Tibial nerve (tissue), 3 donors: Measurements from ENCODE around the gene ING2.

ENCODE experiments used
- POLR2A ChIP-seq, 2 donors: fragments of 450-650 bp; IDR thresholded peaks; one replicate each; pipeline ENCODE4 v1.6.1; 2017; ENCODE audit warnings: antibody characterized with exemption in 2 of 2, mild to moderate bottlenecking in 2 of 2, moderate library complexity in 2 of 2
- TF ChIP-seq, protein P1 (sequence below), 5 experiments: fragments of 200-600 bp in 3 of 5; fragments of 450-650 bp in 2 of 5; sonication (generic) in 3 of 5; IDR thresholded peaks; one replicate each; pipeline ENCODE4 v1.5.1; 2016 to 2019; ENCODE audit warnings: antibody characterized with exemption in 5 of 5, mild to moderate bottlenecking in 3 of 5, moderate library complexity in 2 of 5

DNA sequence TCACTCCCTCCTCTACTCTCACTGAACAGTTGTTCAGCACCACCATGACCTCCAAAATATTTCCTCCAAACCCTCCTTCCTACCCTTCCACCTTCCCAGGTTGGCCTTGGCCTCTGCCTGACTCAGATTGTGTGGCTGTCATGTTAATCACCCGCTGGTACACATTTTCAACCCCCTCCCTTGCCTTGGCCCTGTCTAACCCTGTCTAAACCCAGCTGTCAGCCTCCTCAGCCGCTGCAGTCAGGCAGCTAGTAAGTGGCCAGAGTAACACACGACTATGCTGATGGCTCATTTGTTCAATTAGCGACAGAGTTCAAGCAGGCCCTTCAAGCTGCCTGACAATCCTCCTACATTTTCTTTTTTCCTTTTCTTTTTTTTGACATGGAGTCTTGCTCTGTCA lies 18.0 kb downstream of the ING2 start:
- TF ChIP-seq, protein P1, sequence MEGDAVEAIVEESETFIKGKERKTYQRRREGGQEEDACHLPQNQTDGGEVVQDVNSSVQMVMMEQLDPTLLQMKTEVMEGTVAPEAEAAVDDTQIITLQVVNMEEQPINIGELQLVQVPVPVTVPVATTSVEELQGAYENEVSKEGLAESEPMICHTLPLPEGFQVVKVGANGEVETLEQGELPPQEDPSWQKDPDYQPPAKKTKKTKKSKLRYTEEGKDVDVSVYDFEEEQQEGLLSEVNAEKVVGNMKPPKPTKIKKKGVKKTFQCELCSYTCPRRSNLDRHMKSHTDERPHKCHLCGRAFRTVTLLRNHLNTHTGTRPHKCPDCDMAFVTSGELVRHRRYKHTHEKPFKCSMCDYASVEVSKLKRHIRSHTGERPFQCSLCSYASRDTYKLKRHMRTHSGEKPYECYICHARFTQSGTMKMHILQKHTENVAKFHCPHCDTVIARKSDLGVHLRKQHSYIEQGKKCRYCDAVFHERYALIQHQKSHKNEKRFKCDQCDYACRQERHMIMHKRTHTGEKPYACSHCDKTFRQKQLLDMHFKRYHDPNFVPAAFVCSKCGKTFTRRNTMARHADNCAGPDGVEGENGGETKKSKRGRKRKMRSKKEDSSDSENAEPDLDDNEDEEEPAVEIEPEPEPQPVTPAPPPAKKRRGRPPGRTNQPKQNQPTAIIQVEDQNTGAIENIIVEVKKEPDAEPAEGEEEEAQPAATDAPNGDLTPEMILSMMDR (IDR thresholded peaks at IDR 0.05): no peak
- TF ChIP-seq POLR2A (IDR thresholded peaks at IDR 0.05): no peak
